GM21515 (cell line): ENCODE results near the gene DYNLT1.
"Not testable (repeated sequence)": the region's sequence is repeated elsewhere in the genome, so short reads cannot be mapped to it uniquely, and the experiment has no call there.

ENCODE experiments used
- ATAC-seq: cut with Tn5 transposase; IDR thresholded peaks from one replicate; pipeline ENCODE4 v1.9.1; 2021; ENCODE audit not compliant: unreplicated experiment

The DYNLT1 gene

DNA sequence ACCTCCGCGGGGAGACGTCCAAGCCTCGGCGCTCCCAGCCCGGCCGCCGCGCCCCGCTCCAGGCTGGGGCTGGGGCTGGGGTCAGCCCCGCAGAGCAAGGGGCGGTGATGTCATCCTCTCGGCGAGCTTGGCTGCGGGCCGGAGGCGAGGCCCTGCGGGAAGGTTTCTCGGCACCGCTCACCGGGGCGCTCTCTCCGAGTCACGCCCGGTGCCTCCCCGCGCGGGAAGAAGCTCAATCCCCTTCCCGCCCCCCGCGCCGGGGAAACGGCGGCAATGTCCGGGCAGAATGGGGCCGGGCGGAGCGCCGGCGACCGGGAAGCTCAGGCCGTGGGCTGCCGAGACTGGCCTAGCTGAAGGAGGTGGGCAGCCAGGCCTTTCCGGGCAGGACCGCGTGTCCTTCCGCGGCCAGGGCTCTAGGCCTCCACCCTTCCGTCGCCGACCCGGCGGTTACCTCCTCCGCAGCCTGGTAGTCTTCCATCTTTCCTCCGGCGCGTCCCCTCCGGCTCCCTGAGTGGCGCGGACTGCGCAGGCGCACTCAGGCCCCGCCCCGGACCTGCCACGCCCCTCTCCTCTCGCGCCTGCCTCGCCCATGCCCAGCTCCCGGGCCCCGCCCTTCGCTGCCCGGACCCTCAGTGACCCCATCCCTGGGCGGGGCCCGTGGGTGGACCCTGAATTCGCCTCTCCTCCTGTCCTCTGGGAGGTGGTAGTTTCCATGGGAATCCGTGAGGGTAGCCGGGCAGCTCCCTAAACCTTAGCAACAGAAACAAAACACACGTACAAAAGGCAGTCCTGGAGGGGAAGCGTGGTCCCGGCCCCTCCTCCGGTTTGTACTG is at the start of gene DYNLT1:
TSS of gene DYNLT1 (minus strand) at position 513 of the 833 bp plus-strand sequence. CDS start at position 478, 35 bp downstream.
- ATAC-seq: peak; percentile 53

DNA sequence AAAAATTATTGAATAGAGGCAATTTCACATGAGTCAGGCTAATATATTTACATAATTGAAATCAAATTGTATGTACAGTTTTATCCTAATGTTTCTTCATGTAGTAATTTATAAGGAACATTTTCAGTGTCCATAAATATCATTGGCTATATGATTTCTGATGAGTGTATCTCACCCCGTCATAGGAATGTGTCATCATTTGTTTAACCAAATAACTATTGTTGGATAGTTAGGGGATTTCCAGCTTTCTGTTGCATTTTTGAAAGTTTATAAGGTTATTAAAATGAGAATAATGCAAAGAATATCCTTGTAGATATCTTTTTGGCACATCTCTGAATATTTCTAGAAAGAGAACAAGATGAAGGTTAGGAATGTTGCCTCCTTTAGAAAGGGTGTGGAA is 44.3 kb upstream of the DYNLT1 start:
- ATAC-seq: no peak

DNA sequence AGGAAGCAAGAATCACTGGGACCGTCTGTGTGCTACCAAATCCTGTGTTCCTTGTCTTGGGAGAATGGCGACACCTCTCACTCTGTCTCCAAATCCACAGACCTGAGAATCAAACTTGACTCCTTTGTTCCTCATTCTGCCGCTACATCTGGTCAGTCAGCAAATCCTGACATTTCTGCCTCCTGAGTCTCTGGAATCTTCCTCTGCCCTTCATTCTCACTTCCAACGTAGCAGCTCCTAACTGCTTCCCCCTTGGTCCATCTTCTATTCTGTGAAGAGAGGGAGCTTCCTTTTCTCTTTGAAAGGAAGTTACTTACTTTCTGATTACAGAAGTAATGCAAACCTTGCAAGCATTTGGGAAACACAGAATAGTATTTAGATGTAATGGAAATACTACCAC is 43.0 kb upstream of the DYNLT1 start:
- no peak for ATAC-seq

DNA sequence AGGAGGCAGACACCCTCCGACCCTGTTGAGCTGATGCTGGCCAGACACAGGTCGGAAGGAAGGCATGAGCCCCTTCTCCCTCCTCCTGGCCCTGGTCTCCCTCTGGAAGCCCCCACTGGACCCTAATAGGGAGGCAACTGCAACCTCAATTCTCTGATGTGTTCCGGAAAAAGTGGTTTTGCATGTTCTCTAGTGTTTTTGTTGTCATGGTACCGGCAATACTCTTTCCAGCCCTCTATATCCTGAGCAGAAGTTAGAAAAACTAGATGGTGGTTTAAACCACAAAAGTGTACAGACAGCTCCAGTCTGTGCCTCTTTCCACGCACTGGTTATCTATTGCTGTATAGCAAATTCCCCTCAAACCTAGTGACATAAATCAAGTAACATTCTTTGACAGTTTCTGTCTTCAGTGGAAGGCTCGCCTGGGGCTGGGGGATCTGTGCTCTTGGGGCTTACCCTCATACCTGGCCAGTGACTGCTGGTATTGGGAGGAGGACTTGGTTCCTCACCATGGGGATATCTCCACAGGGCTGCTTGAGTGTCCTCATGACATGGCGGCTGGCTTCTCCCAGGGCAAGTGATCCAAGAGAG is 42.3 kb upstream of the DYNLT1 start:
- ATAC-seq: peak; percentile 73

DNA sequence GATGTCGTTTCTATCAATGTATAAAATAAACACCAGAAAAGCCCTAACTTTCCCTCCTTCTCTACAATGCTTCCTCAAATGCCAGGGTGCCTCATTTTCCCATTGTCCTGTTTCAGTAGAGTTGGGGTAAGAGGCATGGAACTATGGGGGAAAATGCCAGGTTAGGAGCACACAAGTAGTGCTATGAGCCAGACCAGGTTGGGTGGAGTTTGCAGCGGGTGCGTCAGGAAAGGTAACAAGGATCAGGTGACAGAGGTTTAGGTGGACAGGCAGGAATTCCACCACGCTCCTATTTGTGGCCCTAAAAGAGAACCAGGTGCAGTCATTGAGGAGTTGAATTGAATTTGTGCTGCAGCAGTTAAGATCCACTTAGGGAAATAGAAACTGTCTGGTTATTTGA is 41.8 kb upstream of the DYNLT1 start:
- no peak for ATAC-seq

DNA sequence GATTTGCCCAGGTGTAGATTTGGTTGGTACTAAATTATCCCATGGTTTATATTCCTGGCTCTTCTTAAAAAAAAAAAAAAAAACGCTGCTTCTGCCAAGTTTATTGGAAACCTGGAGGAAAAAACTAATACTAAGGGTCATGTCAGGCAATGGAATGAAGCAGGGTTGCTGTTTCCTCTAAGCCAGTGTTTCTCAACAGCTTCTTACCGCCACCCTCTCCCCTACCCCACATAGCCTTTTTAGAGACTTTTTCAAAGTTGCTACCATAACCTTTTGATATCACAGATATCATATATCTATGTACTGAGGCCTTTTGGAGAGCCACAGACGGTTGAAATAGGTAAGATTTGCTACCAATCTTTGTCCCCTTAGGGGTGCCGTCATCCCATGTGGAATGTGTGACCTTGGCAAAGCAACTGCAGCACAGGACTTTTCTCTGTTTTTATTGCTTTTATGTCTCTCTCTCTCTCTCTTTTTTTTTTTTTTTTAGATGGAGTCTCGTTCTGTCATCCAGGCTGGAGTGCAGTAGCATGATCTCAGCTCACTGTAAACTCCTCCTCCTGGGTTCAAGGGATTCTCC is 40.3 kb upstream of the DYNLT1 start:
- no peak for ATAC-seq

DNA sequence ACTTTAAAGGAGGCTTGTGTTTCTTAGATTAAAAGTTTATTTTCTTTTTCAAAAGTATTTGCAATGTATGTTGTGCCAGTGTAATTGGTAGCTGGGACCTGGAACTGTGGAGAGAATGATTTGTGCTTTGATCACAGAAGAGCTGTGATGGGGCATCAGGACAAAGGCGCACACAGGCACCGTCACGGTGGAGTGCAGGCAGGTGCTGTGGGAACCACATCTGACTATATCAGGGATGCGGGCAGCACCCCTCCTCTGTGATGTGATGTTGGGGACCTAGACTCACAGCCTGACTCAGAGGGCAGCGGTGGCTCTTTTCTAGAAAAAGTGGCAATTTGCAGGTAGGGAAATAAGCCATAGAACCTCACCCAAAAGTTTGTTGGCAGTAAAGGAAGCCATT is 39.8 kb upstream of the DYNLT1 start:
- ATAC-seq: no peak

DNA sequence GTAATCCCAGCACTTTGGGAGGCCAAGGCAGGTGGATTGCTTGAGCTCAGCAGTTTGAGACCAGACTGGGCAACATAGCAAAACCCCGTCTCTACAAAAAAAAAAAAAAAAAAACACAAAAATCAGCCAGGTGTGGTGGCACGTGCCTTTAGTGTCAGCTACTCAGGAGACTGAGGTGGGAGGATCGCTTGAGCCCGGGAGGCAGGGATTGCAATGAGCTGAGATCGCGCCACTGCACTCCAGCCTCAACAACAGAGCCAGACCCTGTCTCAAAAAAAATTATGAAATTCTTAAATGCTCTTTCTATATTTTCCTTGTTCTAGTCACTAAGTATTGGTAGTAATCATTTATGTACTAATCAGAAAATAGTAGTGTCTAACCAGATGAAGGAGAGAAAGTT is 35.9 kb upstream of the DYNLT1 start:
- no peak for ATAC-seq

DNA sequence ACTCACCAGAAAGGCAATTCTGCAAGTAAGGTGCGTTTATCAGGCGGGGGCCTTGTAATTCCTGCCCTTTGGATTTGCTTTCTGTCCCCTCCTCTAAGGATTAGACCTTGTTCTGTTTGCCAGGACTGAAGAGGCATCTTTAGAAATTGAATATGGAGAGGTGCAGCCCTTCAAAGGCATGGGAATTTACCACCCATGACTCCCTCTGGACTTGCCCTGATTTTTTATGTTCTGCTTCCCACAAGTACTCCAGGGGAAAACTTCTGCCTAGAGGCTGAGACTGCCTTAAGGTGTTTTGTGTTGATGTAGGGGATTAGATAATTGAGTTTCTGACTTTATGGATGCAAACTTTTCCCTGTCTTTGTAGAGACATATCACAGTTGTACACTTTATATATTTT is 35.5 kb upstream of the DYNLT1 start:
- no peak for ATAC-seq

DNA sequence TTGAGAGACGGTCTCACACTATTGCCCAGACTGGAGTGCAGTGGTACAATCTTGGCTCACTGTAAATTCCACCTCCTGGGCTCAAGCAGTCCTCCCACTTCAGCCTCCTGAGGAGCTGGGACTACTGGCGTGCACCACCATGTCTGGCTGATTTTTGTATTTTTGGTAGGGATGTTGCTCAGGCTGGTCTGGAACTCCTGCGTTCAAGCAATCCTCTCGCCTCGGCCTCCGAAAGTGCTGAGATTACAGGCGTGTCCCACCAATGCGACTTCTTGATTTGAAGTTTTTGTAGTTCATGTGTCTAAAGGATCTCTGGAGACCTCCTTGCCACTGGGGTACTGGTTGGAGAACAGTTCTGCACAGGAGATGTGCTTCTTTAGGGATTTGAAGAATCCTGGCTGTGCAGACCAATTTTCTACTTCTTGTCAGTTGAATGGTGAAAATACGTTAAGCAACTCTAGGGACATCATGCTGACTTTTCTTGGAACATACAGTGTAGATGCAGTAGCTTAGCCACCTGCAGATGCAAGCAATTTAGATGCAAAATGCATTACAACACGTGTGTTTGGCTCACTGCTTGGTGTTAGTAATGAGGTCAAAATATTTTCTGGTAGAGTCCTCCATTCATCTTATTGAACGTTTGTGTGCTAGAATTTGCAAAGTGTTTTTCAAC is 33.5 kb upstream of the DYNLT1 start:
- no peak for ATAC-seq

DNA sequence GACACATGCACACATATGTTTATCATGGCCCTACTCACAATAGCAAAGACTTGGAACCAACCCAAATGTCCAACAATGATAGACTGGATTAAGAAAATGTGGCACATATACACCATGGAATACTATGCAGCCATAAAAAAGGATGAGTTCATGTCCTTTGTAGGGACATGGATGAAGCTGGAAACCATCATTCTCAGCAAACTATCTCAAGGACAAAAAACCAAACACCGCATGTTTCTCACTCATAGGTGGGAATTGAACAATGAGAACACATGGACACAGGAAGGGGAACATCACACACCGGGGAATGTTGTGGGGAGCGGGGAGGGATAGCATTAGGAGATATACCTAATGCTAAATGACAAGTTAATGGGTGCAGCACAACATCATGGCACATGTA is 32.6 kb upstream of the DYNLT1 start:
- ATAC-seq: not testable (repeated sequence)

DNA sequence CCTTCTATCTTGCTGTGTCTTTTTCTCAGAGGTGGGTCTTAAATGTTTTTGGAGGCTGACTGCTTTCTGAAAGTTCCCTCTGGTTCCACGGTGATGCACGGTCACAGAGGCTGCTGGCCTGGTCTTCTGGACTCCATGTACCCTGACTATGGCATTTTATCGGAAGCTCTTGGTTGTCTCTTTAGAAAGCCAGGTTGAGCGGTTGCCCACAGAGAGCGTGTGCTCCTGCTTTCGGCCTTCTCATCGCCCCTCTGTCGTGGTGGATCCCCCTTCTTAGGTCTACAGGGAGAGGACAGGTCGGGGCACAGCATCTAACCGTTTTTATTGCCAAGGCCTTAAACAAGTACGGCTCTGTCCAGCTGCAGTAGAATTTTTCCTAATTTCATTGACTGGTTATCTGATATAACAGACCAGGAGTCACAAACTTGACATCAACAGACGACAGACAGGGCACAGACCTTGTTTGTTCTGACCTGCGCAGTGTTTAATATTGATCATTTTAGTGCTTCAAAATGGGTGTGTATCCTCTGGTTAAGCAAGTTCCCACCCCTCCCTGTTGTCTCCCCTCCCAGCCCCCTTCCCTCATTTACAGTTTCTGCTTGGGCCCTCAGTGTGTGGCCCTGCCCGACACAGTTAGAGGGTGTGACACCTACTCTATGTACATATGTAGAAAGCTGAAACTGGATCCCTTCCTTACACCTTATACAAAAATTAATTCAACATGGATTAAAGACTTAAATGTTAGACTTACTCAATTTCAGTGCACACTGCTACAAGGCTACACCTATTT is 30.0 kb upstream of the DYNLT1 start:
- ATAC-seq: no peak

DNA sequence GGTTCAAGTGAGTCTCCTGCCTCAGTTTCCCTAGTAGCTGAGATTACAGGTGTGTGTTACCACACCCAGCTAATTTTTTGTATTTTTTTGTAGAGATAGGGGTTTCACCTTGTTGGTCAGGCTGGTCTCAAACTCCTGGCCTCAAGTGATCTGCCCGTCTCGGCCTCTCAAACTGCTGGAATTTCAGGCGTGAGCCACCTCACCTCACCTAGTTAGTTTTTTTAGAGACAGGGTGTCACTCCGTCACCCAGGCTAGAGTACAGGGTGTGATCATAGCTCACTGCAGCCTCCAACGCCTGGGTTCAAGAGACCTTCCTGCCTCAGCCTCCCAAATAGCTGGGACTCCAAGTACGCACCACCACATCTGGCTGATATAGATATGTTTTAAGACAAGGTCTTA is 28.2 kb upstream of the DYNLT1 start:
- no peak for ATAC-seq

DNA sequence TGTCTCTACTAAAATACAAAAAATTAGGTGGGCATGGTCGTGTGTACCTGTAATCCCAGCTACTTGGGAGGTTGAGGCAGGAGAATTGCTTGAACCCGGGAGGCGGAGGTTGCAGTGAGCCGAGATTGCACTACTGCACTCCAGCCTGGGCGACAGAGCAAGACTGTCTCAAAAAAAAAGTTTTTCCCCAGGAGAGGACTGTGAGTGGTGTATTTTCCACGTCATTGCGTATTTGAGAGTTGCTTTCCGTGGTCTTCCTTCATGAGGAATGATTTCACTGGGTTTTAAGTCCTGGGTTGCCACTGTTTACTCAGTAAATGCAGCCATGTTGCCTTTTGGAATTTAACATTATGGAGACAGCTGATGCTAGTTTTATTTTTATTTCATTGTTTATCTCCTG is 27.6 kb upstream of the DYNLT1 start:
- ATAC-seq: not testable (repeated sequence)

DNA sequence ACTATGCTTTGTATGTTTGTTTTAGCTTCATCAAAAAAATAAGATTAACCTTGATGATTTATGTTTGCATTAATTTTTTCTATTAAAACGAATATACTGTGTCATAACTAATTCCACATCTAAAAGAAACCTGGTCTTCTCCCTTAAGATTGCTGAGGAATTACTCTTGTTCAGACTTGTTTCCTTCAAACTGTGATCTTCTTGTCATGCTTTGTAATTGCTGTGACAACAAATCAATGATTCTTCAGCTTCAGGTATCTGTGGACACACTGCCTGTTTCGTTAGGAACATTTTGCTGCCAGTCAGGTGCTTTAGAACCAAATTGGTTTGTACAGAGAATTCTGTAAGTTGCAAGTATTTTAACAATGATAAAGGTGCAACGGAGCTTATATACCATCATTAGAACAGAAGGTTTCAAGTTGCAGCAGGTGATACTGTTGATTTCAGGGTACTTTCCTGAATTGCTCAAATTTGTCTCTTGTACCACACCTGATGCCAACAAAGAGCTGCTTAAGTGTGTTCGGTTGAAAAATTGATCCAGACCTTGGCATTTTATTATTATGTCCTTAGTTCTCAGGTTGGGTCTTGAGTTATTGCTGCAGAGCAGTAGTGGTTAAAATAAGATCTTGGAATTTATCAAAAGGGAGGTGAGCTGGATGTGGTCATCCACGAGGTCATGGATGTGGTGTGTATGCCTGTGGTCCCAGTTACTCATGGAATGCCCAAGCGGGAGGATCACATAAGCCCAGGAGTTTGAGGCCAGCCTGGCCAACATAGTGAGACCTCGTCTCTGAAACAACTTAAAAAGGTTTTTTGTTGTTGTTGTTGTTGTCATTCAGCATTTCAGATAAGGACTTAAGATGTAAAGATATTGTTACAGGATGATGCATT is 24.8 kb upstream of the DYNLT1 start:
- ATAC-seq: no peak

DNA sequence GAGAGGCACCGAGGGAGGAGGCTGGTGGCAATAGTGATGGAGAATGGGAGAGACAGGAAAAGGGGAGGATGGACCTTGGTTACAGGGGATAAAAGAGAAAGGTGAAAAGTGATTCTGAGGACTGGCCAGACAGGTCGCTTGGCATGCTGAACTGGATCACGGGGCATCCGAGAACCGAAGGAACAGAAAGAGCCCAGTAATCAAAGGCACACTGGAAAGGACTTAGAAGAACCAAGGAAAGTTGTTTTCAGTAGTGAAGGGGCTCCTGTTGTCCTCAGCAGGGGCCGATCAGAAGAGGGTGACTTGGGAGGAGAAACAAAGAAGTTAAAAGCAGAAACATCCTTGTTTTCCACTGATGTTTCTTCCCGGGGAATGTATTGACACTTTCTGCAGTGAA is 24.2 kb upstream of the DYNLT1 start:
- no peak for ATAC-seq

DNA sequence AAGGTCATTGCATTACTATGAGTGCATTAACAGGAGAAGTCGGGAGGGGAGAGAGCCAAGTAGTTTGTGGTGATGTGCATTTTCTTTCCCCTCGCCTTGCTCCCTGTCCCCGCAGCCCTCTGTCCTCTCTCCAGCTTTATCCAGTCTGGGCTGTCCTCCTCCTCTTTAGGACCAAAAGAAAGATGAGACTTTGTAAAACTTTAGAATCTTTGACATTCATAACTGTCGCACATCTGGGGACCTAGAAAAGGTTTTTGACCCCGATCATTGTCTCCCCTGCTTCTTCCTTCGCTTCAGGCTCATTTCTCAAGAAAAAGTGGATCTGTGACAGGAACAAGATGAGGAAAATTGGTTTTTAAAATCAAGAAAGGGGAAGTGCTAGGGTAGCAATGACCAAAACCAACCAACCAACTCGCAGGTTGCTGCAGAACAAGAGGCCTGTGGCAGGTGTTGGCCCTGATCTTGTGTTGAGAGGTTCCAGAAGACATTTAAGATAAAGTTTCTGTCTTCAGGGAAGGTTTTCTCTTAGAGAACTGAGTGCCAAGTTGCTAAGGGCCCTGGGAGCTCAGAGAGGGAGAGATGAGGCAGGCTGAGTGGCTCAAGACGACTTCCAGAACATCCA is 22.9 kb upstream of the DYNLT1 start:
- no peak for ATAC-seq

DNA sequence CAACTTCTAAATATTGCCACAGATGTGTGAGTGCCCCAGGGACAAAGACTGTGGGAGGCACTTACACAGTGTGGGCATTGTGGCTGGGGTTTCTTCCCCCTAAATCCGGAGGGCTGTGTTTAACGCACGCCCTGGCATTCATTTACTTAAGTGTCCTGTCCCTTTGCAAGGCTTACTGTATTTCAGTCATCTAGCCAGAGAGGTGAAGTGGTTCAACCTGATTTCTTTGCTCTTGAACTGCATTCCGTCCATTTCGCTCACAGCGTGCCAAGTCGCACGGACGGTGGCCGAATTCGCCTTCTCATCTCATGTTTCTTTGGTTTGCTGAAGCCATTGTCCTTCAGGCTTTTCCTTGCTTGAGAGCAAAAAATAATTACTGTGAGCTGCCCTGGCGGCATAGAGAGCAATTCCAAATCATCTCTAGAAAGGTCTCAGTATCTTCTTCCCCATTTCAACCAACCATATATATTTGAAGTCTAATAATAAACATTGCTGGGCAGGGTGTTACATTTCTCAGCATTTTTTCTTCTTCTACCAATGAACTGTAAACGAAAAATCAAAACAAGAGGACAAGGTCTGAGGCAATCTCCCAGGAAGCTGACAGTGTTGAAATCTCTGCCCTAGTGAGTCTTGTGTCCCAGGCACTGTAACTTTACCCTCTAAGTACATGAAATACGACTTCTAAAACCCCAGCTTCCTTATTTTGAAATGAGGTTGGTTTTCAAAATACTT is 22.3 kb upstream of the DYNLT1 start:
- no peak for ATAC-seq

DNA sequence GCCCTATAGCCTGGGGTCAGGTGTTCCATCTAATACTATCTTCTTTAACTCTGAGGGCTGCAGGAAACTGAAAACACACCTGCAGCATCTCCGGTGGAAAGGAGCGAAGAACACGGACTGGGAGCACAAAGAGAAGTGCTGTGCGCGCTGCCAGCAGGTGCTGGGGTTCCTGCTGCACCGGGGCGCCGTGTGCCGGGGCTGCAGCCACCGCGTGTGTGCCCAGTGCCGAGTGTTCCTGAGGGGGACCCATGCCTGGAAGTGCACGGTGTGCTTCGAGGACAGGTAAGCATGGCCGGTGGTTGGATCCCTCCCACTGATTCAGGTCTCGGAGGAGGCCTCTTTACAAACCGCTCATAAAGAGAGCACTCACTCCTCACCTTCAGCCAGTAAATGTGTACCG is 20.8 kb upstream of the DYNLT1 start:
- no peak for ATAC-seq
